ENCODE measurements around the gene TSHZ1.

The TSHZ1 gene

DNA sequence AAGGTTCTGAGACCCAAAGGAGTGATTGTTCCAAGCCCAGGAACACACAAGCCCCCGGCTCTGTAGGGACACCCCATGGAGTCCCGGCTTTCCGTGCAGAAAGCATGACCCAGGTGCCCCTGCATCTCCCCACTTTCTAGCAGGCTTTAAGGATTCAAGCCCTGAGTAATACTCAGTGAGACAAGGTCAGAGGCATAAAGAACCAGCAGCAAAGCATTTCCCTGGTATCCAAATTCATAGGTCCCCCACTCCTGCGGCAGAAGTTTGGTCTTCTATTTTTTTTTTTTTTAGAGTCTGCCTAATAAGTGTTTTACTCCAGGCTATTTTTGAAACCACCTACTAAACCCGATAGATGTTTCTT lies 16.3 kb downstream of the TSHZ1 start:
- TF ChIP-seq, protein P1, sequence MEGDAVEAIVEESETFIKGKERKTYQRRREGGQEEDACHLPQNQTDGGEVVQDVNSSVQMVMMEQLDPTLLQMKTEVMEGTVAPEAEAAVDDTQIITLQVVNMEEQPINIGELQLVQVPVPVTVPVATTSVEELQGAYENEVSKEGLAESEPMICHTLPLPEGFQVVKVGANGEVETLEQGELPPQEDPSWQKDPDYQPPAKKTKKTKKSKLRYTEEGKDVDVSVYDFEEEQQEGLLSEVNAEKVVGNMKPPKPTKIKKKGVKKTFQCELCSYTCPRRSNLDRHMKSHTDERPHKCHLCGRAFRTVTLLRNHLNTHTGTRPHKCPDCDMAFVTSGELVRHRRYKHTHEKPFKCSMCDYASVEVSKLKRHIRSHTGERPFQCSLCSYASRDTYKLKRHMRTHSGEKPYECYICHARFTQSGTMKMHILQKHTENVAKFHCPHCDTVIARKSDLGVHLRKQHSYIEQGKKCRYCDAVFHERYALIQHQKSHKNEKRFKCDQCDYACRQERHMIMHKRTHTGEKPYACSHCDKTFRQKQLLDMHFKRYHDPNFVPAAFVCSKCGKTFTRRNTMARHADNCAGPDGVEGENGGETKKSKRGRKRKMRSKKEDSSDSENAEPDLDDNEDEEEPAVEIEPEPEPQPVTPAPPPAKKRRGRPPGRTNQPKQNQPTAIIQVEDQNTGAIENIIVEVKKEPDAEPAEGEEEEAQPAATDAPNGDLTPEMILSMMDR (IDR thresholded peaks at IDR 0.05; ENCODE audit: low read depth, low read length), result no peak
- peak; percentile 35 for DNase-seq (ENCODE audit: low read depth, low spot score)
- in situ Hi-C loops (cut with HindIII; ENCODE audit: low sequenced_read_pairs), result no loop called here
- no peak overlapping the region for H3K4me3 ChIP-seq (ENCODE audit: low read depth, low read length)

DNA sequence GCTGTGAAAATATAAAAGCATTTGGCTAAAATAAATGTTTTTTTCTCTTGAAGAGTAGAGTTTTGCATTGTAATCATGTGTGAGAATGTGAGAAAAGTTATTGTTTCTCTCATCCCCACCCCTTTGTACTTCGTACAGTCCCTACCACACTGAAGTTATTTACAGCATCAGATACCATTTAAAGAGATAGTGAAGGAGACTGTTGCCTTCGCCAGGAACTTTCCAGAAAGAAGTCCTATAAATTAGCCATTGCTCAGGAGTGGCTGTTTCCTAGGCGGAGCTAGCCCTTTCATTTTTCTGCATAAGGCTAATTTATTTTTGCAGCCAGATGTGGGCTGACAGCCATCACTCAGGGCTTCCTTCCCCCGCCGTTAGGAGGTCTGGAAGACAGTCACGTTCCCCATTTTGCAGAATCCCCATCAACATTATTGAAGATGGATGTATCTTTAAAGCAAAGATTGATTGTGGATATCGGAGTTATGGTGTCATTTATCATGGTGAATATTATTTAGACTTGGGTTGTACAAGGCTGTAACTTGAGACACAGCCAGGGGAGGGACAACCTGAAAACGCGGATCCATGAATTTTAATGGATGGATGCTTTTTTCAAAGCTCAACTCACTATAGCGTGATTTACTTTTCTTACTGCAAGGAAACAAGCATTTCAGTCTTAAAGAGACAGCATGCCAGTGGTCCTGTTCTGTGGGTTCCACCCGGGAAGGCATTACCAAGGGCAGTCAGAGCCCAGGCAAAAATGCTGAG lies 17.1 kb downstream of the TSHZ1 start:
- in situ Hi-C loops (cut with HindIII; ENCODE audit: low sequenced_read_pairs), result no loop called here
- TF ChIP-seq, protein P1 (IDR thresholded peaks at IDR 0.05; ENCODE audit: low read depth, low read length), result no peak
- DNase-seq (ENCODE audit: low read depth, low spot score), result peak; percentile 36
- H3K4me3 ChIP-seq (ENCODE audit: low read depth, low read length), result no peak overlapping the region

DNA sequence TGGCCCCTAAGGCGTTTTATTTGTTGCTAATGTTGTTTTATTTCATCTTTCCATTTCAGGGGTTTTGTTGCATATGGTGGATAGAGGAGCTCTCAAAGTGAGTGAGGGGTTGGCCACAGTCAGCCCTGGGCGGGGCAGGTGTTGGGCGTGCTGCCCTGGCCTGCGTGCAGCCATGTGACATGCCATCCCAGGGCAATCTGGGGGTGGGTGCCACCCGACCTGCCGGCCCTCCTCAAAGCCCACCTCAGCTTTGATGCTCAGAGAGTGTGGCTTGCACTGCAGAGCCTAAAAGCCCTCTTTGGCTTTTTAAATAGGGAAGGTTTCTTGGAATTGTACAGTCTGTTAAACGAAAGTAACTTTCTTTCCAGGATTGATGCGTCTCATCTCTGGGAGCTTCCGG lies 18.4 kb downstream of the TSHZ1 start:
- DNase-seq (ENCODE audit: low read depth, low spot score), result no peak
- no peak overlapping the region for H3K4me3 ChIP-seq (ENCODE audit: low read depth, low read length)
- in situ Hi-C loops (cut with HindIII; ENCODE audit: low sequenced_read_pairs), result no loop called here
- TF ChIP-seq, protein P1 (IDR thresholded peaks at IDR 0.05; ENCODE audit: low read depth, low read length), result no peak

DNA sequence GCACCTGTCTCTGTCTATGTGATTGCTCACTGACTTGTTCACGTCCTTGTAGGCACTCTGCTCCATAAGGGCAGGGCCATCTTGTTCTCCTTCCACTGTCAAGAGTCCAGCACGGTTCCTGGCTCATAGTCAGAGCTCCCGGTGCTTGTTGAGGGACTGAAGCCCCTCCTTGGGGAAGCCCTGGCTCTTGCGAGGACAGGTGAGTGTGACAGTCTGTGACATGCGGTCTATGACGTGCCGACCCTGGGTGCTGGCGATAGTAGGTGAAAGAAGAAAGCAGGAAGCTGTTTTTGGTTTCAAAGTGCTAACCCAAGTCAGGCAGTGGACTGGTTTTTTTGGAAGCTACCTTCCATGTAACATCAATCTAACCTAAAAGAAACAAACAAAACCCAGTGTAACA lies 18.8 kb downstream of the TSHZ1 start:
- TF ChIP-seq, protein P1 (IDR thresholded peaks at IDR 0.05; ENCODE audit: low read depth, low read length), result no peak
- DNase-seq (ENCODE audit: low read depth, low spot score), result no peak
- in situ Hi-C loops (cut with HindIII; ENCODE audit: low sequenced_read_pairs), result no loop called here
- H3K4me3 ChIP-seq (ENCODE audit: low read depth, low read length), result no peak overlapping the region

DNA sequence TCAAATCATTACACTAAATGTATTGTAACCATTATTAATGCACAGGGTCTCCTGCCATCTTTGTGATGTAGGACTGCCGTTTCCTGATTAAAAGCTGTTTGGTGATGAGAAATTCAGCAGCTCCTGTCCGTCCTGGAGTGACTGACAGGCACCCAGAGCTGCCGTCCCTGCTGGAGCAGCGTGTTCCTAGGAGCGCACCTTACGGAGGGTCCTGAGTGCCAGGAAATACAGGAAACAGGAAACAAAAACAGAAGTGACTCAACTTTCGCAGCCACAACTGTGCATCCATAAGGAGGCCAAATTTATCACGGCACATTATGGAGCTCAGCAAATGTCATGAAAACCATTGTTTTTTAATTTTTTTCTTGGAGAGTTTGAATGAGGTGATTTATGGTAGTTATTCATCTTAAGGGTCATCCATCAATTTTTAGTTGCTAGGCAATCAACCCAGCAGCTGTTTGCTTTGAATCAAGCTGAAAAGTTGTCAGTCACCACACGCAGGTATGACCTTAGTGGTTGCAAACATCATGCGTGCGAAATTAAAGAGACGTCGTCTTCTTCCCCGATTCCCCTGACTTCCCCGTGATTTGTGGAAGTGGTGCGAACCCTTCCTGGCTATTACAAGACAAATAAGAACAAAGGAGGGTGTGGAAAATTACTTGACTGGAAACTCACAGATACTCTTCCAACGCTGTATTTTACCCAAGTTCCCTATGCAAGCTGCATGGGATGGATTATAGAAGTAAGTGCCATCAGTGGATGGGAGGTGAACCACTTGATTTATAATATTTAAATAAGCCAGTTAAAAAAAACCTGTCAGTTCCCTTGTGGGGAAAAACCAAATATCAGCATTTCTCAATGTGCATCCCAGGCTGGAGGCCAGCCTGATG lies 19.8 kb downstream of the TSHZ1 start:
- TF ChIP-seq, protein P1 (IDR thresholded peaks at IDR 0.05; ENCODE audit: low read depth, low read length), result no peak
- peak; percentile 54 for DNase-seq (ENCODE audit: low read depth, low spot score)
- in situ Hi-C loops (cut with HindIII; ENCODE audit: low sequenced_read_pairs), result no loop called here
- H3K4me3 ChIP-seq (ENCODE audit: low read depth, low read length), result no peak overlapping the region

DNA sequence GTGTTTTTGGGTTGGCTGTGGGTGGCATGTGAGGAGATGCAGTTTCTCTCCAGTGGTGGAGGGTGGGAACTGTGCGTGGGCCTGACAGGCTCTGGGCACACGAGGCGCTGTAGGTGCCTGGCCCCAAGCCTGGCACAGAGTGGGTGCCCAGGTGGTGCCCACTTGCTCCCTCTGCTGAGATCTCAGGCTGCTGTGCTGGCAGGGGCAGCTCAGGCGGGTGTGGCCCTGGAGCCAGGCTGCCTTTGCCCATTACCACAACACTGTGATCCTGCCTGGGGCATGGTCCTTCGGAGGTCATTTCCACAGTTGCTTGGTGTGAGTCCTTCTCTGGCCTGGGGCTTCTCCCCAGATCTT lies 20.4 kb downstream of the TSHZ1 start:
- no peak overlapping the region for H3K4me3 ChIP-seq (ENCODE audit: low read depth, low read length)
- DNase-seq (ENCODE audit: low read depth, low spot score), result no peak
- TF ChIP-seq, protein P1 (IDR thresholded peaks at IDR 0.05; ENCODE audit: low read depth, low read length), result no peak
- in situ Hi-C loops (cut with HindIII; ENCODE audit: low sequenced_read_pairs), result no loop called here

Measured in astrocyte of the spinal cord (primary cell).